Endodermal cell (in vitro differentiated cells): ENCODE measurements around the gene NAPB. TPM values are rescaled to one million over a fixed set of nuclear protein-coding genes. Genes with fewer than 3 reads are reported as not detected.

Experiments used
- DNase-seq: peaks from one replicate; pipeline ENCODE4 v3.0.0-alpha.2; 2017
- H3K27ac ChIP-seq: 2 replicates; pipeline ENCODE4 v1.5.1; 2013; ENCODE audit warnings: mild to moderate bottlenecking, low read depth, low read length, moderate library complexity
- H3K27me3 ChIP-seq: 2 replicates; pipeline ENCODE4 v1.6.1; 2013; ENCODE audit warnings: mild to moderate bottlenecking, low read length, moderate library complexity; ENCODE audit not compliant: insufficient read depth, control insufficient read depth, poor library complexity, severe bottlenecking
- H3K36me3 ChIP-seq: 2 replicates; pipeline ENCODE4 v1.7.0; 2013; ENCODE audit warnings: mild to moderate bottlenecking, low read length, moderate library complexity; ENCODE audit not compliant: control insufficient read depth, insufficient read depth
- H3K4me1 ChIP-seq: one replicate; pipeline ENCODE4 v1.7.0; 2013; ENCODE audit warnings: low read length; ENCODE audit not compliant: control insufficient read depth, insufficient read depth
- H3K4me3 ChIP-seq: 2 replicates; pipeline ENCODE4 v1.5.1; 2013; ENCODE audit warnings: mild to moderate bottlenecking, low read length, moderate library complexity
- H3K9ac ChIP-seq: 2 replicates; pipeline ENCODE4 v1.6.1; 2013; ENCODE audit warnings: mild to moderate bottlenecking, low read length, moderate library complexity; ENCODE audit not compliant: poor library complexity, severe bottlenecking; ENCODE audit errors: extremely low read depth
- H3K9me3 ChIP-seq: 2 replicates; pipeline ENCODE4 v1.6.1; 2013; ENCODE audit warnings: mild to moderate bottlenecking, low read length, moderate library complexity; ENCODE audit not compliant: control insufficient read depth
- H3K27ac Mint-ChIP-seq: 2 replicates; pipeline ENCODE4 v1.8.0; 2020; ENCODE audit warnings: mixed read lengths
- H3K27me3 Mint-ChIP-seq: 2 replicates; pipeline ENCODE4 v1.8.0; 2021; ENCODE audit warnings: mild to moderate bottlenecking, mixed read lengths; ENCODE audit not compliant: insufficient read depth
- H3K36me3 Mint-ChIP-seq: 2 replicates; pipeline ENCODE4 v1.8.0; 2020; ENCODE audit warnings: low read depth, mixed read lengths
- H3K4me1 Mint-ChIP-seq: 2 replicates; pipeline ENCODE4 v1.8.0; 2020; ENCODE audit warnings: mixed read lengths
- H3K4me3 Mint-ChIP-seq: 2 replicates; pipeline ENCODE4 v1.8.0; 2020; ENCODE audit warnings: mild to moderate bottlenecking, moderate library complexity, mixed read lengths
- H3K9me3 Mint-ChIP-seq: 2 replicates; pipeline ENCODE4 v1.8.0; 2020; ENCODE audit warnings: mild to moderate bottlenecking, mixed read lengths
- WGBS, 2 experiments: methylation state at CpG; one replicate each; pipeline versions ENCODE4 v1.1.5 to v1.1.7; 2013; ENCODE audit warnings: missing lambda C conversion rate in 2 of 2, mixed read lengths in 1 of 2; ENCODE audit not compliant: insufficient coverage in 1 of 2, insufficient read length in 1 of 2; 5-methylcytosine and 5-hydroxymethylcytosine counted together
- total RNA-seq, 2 donors: library from RNA; stranded (reverse); fragmentation: NEBNext Ultra II Directional in 1 of 2; extraction: Animal tissue kit (Norgen Biotek cat#: 25700) in 1 of 2; gene quantifications; 2 replicates in 1 of 2; 3 replicates in 1 of 2; pipeline ENCODE4 v1.2.1, GENCODE V29; 2021
- TF ChIP-seq, protein P1 (sequence below): fragments of 200-600 bp; sonication (generic); conservative IDR thresholded peaks from 2 replicates; pipeline ENCODE4 v1.5.0; 2021; ENCODE audit warnings: antibody characterized with exemption, mild to moderate bottlenecking

The NAPB gene
- total RNA-seq, 2 donors from 2014 or later: 15.7 to 16.5 TPM

GRCh38 chr20:23390091-23390774 is 31.1 kb downstream of the NAPB start:
- Mint-ChIP-seq H3K27ac (no peak overlapping the region), H3K4me3 (no peak overlapping the region), H3K36me3 (peaks cover 79% of the 10 kb centered on the region), H3K9me3 (no peaks in the 10 kb centered on the region), H3K27me3 (no peaks in the 10 kb centered on the region), H3K4me1 (peaks cover 7% of the 10 kb centered on the region)
- WGBS, 2 experiments: 91 to 100% methylated on average over 1 of the region's 1 CpG
- no peak overlapping the region for H3K4me3 ChIP-seq
- TF ChIP-seq, protein P1, sequence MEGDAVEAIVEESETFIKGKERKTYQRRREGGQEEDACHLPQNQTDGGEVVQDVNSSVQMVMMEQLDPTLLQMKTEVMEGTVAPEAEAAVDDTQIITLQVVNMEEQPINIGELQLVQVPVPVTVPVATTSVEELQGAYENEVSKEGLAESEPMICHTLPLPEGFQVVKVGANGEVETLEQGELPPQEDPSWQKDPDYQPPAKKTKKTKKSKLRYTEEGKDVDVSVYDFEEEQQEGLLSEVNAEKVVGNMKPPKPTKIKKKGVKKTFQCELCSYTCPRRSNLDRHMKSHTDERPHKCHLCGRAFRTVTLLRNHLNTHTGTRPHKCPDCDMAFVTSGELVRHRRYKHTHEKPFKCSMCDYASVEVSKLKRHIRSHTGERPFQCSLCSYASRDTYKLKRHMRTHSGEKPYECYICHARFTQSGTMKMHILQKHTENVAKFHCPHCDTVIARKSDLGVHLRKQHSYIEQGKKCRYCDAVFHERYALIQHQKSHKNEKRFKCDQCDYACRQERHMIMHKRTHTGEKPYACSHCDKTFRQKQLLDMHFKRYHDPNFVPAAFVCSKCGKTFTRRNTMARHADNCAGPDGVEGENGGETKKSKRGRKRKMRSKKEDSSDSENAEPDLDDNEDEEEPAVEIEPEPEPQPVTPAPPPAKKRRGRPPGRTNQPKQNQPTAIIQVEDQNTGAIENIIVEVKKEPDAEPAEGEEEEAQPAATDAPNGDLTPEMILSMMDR: no peak
- DNase-seq: no peak
- H3K27me3 ChIP-seq: no peaks in the 10 kb centered on the region
- H3K27ac ChIP-seq: no peak overlapping the region
- H3K36me3 ChIP-seq: peaks cover 68% of the 10 kb centered on the region
- no peaks in the 10 kb centered on the region for H3K4me1 ChIP-seq
- H3K9ac ChIP-seq: no peak overlapping the region
- H3K9me3 ChIP-seq: peaks cover 14% of the 10 kb centered on the region

- no peak overlapping the region for H3K4me3 ChIP-seq
- H3K27ac ChIP-seq: no peak overlapping the region
- Mint-ChIP-seq H3K4me3 (no peak overlapping the region), H3K36me3 (peaks cover 81% of the 10 kb centered on the region), H3K4me1 (peaks cover 5% of the 10 kb centered on the region), H3K27ac (no peak overlapping the region), H3K27me3 (no peaks in the 10 kb centered on the region), H3K9me3 (peaks cover 6% of the 10 kb centered on the region)
- no peak for DNase-seq
- peaks cover 68% of the 10 kb centered on the region for H3K36me3 ChIP-seq
- TF ChIP-seq, protein P1: no peak
- no peaks in the 10 kb centered on the region for H3K27me3 ChIP-seq
- 97 to 100% methylated on average over 1 to 3 of the region's 3 CpGs for WGBS, 2 experiments
- peaks cover 34% of the 10 kb centered on the region for H3K9me3 ChIP-seq
- H3K9ac ChIP-seq: no peak overlapping the region
- H3K4me1 ChIP-seq: no peaks in the 10 kb centered on the region
These were observed 34.2 kb downstream of the NAPB start for GRCh38 chr20:23387118-23387443.

DNA sequence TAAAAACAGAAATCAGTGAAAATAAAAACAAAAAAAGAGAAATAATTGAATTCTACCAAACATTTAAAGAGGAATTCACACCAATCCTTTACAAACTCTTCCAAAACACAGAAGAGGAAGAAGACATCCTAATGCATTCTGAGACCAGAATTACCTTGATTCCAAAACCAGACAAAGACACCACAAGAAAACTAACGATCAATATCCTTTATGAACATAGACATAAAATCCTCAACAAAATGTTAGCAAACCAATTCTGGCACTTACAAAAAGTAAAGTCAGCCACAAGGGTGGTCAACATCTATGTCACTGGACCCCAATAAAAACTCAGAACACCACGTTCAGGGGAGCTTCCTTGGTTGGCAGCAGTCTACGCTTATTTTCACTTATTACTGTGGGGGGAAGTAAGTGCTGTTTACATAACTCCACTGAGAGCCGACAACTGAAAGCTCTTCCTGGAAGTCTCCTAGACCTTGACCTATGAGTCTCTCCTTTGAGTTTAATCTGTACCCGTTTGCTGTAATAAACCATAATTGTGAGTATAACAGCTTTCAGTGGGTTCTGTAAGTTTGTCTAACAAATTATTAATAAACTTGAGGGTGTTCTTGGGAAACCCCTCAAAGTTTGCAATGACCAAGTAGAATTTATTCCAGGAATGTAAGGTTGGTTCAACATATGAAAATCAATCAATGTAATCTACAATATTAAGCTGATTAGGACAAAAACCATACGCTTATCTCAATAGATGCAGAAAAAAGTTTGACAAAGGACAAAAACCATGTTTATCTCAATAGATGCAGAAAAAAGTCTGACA is 34.8 kb downstream of the NAPB start:
- H3K27ac Mint-ChIP-seq: no peak overlapping the region
- H3K27me3 Mint-ChIP-seq: no peaks in the 10 kb centered on the region
- no peak overlapping the region for H3K4me3 Mint-ChIP-seq
- peaks cover 78% of the 10 kb centered on the region for H3K36me3 Mint-ChIP-seq
- TF ChIP-seq, protein P1: no peak
- H3K4me1 Mint-ChIP-seq: no peaks in the 10 kb centered on the region
- Histone ChIP-seq H3K27ac (no peak overlapping the region), H3K4me1 (no peaks in the 10 kb centered on the region), H3K9ac (no peak overlapping the region), H3K36me3 (peaks cover 64% of the 10 kb centered on the region), H3K27me3 (no peaks in the 10 kb centered on the region), H3K9me3 (peaks cover 34% of the 10 kb centered on the region), H3K4me3 (no peak overlapping the region)
- H3K9me3 Mint-ChIP-seq: peaks cover 6% of the 10 kb centered on the region
- no peak for DNase-seq
- WGBS, 2 experiments: 85 to 94% methylated on average over 4 to 6 of the region's 6 CpGs
